GM23248 (cell line): ENCODE results near the gene FAM72D.
"Not testable (repeated sequence)": the region's sequence is repeated elsewhere in the genome, so short reads cannot be mapped to it uniquely, and the experiment has no call there.

Source experiments
- EZH2 ChIP-seq: fragments of 200-600 bp; sonication (generic); IDR thresholded peaks from 2 replicates; pipeline ENCODE4 v1.6.1; 2018; ENCODE audit warnings: antibody characterized with exemption, mild to moderate bottlenecking; ENCODE audit not compliant: insufficient read depth, poor library complexity, severe bottlenecking
- EZH2phosphoT487 ChIP-seq: fragments of 200-600 bp; sonication (generic); IDR thresholded peaks from 2 replicates; pipeline ENCODE4 v1.6.1; 2018; ENCODE audit warnings: antibody characterized with exemption, moderate library complexity, mild to moderate bottlenecking, low read depth; ENCODE audit not compliant: insufficient read depth

- TF ChIP-seq EZH2phosphoT487, EZH2: not testable (repeated sequence)
These were observed 29.3 kb downstream of the FAM72D start for GRCh38 chr1:145125112-145125511.
